Astrocyte (in vitro differentiated cells and primary cell): ENCODE results near the gene ANKRD36C.
"Not testable (repeated sequence)": the region's sequence is repeated elsewhere in the genome, so short reads cannot be mapped to it uniquely, and the experiment has no call there.

Experiments used
- EZH2 ChIP-seq: IDR thresholded peaks from 2 replicates; pipeline ENCODE4 v1.6.1; 2012; ENCODE audit warnings: mild to moderate bottlenecking, low read length, inconsistent platforms; ENCODE audit not compliant: insufficient read depth
- TF ChIP-seq, protein P1 (sequence below): IDR thresholded peaks from 2 replicates; pipeline ENCODE4 v1.5.1; 2011; ENCODE audit warnings: low read depth, mild to moderate bottlenecking, inconsistent platforms, low read length, moderate library complexity; ENCODE audit not compliant: insufficient read depth

DNA sequence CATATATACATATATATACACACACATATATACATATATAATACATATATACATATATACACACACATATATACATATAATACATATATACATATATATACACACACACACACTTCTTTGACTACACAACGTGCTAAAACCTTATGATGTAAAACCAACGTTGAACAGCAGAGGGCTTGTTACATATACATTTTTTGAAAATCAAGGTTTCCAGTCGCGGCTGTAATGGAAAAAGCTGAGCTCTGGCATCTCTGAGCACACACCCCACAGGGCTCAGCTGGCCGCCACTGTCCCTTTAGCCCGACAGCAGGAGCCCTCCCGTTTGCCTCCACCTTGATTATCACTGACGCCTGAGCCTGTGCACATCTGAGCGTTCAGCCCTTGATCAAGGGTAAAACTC, 42.4 kb upstream of the ANKRD36C start:
- TF ChIP-seq, protein P1, sequence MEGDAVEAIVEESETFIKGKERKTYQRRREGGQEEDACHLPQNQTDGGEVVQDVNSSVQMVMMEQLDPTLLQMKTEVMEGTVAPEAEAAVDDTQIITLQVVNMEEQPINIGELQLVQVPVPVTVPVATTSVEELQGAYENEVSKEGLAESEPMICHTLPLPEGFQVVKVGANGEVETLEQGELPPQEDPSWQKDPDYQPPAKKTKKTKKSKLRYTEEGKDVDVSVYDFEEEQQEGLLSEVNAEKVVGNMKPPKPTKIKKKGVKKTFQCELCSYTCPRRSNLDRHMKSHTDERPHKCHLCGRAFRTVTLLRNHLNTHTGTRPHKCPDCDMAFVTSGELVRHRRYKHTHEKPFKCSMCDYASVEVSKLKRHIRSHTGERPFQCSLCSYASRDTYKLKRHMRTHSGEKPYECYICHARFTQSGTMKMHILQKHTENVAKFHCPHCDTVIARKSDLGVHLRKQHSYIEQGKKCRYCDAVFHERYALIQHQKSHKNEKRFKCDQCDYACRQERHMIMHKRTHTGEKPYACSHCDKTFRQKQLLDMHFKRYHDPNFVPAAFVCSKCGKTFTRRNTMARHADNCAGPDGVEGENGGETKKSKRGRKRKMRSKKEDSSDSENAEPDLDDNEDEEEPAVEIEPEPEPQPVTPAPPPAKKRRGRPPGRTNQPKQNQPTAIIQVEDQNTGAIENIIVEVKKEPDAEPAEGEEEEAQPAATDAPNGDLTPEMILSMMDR, result not testable (repeated sequence)
- TF ChIP-seq EZH2, result not testable (repeated sequence)
